GM12878 (cell line): ENCODE data around the gene CATSPERD. TPM values are rescaled to one million over a fixed set of nuclear protein-coding genes. Genes with fewer than 3 reads are reported as not detected.

Source experiments
- BHLHE40 ChIP-seq, 2 experiments: fragments of 450-650 bp in 1 of 2; IDR thresholded peaks; 2 replicates each; pipeline ENCODE4 v1.6.1; 2011 to 2017; ENCODE audit warnings: low read depth in 2 of 2, borderline replicate concordance in 1 of 2, improper control_type of control experiment in 1 of 2, low read length in 1 of 2, mild to moderate bottlenecking in 1 of 2
- CHD1 ChIP-seq: IDR thresholded peaks from 2 replicates; pipeline ENCODE4 v1.6.1; 2012; ENCODE audit warnings: low read depth, low read length, improper control_type of control experiment
- CREB1 ChIP-seq: IDR thresholded peaks from 2 replicates; pipeline ENCODE4 v1.6.1; 2012; ENCODE audit warnings: low read depth, mild to moderate bottlenecking, inconsistent platforms
- EGR1 ChIP-seq, 2 experiments: IDR thresholded peaks; 1 replicate in 1 of 2; 2 replicates in 1 of 2; pipeline ENCODE4 v1.6.1; 2011 to 2012; ENCODE audit warnings: low read depth in 2 of 2, low read length in 2 of 2, borderline replicate concordance in 1 of 2, mild to moderate bottlenecking in 1 of 2, moderate library complexity in 1 of 2
- IRF3 ChIP-seq: fragments of 450-650 bp; IDR thresholded peaks from 2 replicates; pipeline ENCODE4 v1.6.1; 2014; ENCODE audit warnings: mild to moderate bottlenecking
- MEF2A ChIP-seq: IDR thresholded peaks from 2 replicates; pipeline ENCODE4 v1.6.1; 2011; ENCODE audit warnings: low read depth, mild to moderate bottlenecking, low read length, moderate library complexity; ENCODE audit not compliant: insufficient read depth
- MLLT1 ChIP-seq: fragments of 450-650 bp; IDR thresholded peaks from 2 replicates; pipeline ENCODE4 v1.6.1; 2016; ENCODE audit warnings: mild to moderate bottlenecking
- MXI1 ChIP-seq: fragments of 150-350 bp; IDR thresholded peaks from 2 replicates; pipeline ENCODE4 v1.6.1; 2011; ENCODE audit warnings: low read depth, mild to moderate bottlenecking, inconsistent platforms, low read length, improper control_type of control experiment
- NBN ChIP-seq: fragments of 450-650 bp; IDR thresholded peaks from 2 replicates; pipeline ENCODE4 v1.6.1; 2016
- PKNOX1 ChIP-seq: fragments of 450-650 bp; IDR thresholded peaks from 2 replicates; pipeline ENCODE4 v1.6.1; 2016; ENCODE audit warnings: mild to moderate bottlenecking
- POLR2A ChIP-seq: IDR thresholded peaks from 2 replicates; pipeline ENCODE4 v1.6.1; 2011; ENCODE audit warnings: low read depth, mild to moderate bottlenecking, low read length
- RAD21 ChIP-seq: IDR thresholded peaks from 2 replicates; pipeline ENCODE4 v1.6.1; 2011; ENCODE audit warnings: mild to moderate bottlenecking, low read depth, low read length, moderate library complexity; ENCODE audit not compliant: insufficient read depth
- RELB ChIP-seq: fragments of 450-650 bp; IDR thresholded peaks from 2 replicates; pipeline ENCODE4 v1.6.1; 2017; ENCODE audit warnings: low read depth, mild to moderate bottlenecking, moderate library complexity
- SP1 ChIP-seq: IDR thresholded peaks from one replicate; pipeline ENCODE4 v1.6.1; 2011; ENCODE audit warnings: low read depth, low read length
- STAT3 ChIP-seq: IDR thresholded peaks from 2 replicates; pipeline ENCODE4 v1.6.1; 2011; ENCODE audit warnings: low read depth, low read length, improper control_type of control experiment
- YY1 ChIP-seq: IDR thresholded peaks from 2 replicates; pipeline ENCODE4 v1.6.1; 2011; ENCODE audit warnings: low read depth, mild to moderate bottlenecking, low read length
- ZSCAN29 ChIP-seq: fragments of 450-650 bp; IDR thresholded peaks from 2 replicates; pipeline ENCODE4 v1.6.1; 2017; ENCODE audit warnings: mild to moderate bottlenecking, moderate library complexity
- polyA plus RNA-seq, 11 experiments: library from polyadenylated mRNA; depleted of rRNA in 4 of 11; unstranded in 6 of 11; stranded (reverse) in 5 of 11; fragments of >200 nt; fragmentation: Nextera tagmentation in 4 of 11; fragmentation: Illumina TruSeq in 1 of 11; extraction: Ambion mirVana in 4 of 11; extraction: Trizol in 1 of 11; gene quantifications; 1 replicate in 1 of 11; 2 replicates in 10 of 11; pipeline versions ENCODE4 v1.2.1 to v1.2.3, GENCODE V29; 2011 to 2016; ENCODE audit warnings: inconsistent platforms in 2 of 11, missing spikeins in 2 of 11, low read depth in 1 of 11
- total RNA-seq, 4 experiments: library from RNA; depleted of rRNA in 3 of 4; stranded (reverse); fragments of >200 nt in 3 of 4; fragmentation: Illumina TruSeq in 1 of 4; extraction: Trizol in 1 of 4; gene quantifications; 2 replicates each; pipeline versions ENCODE4 v1.2.1 to v1.2.3, GENCODE V29; 2013 to 2021
- TF ChIP-seq, protein P1 (sequence below): IDR thresholded peaks from 2 replicates; pipeline ENCODE4 v1.6.1; 2011; ENCODE audit warnings: mild to moderate bottlenecking, low read depth, low read length, moderate library complexity; ENCODE audit not compliant: insufficient replicate concordance

CATSPERD gene
- total and polyA plus RNA-seq, 10 of the 15 experiments (the other 5 are each of a cell fraction or from before 2014, with no cell fraction given) = 0.02 to 0.38 (median 0.11) TPM; not detected in 5

- TF ChIP-seq RELB = peak; percentile 42; the same call in 1 of the 2 replicates
- TF ChIP-seq BHLHE40 (IDR thresholded peaks at IDR 0.05; ENCODE audit: borderline replicate concordance in 1 of 2, low read depth in 2 of 2, low read length in 1 of 2) = peak; percentile 25 to 88; a peak in 3 of 4 replicates
- TF ChIP-seq ZSCAN29 = no peak
- peak; percentile 30; the same call in 1 of the 2 replicates for TF ChIP-seq MXI1
- no peak for TF ChIP-seq IRF3
- TF ChIP-seq POLR2A = peak; percentile 60; the same call in 1 of the 2 replicates
- TF ChIP-seq STAT3 = no peak
- peak; percentile 75 for TF ChIP-seq SP1
- TF ChIP-seq YY1 = 0 out of 2 replicates have a peak, but pooled peaks have one; percentile 40
- peak; percentile 89 for TF ChIP-seq PKNOX1
- no peak for TF ChIP-seq MLLT1
- TF ChIP-seq CREB1 = peak; percentile 94
- 0 out of 2 replicates have a peak, but pooled peaks have one; percentile 18 for TF ChIP-seq NBN
- no peak for TF ChIP-seq MEF2A
- TF ChIP-seq EGR1 (IDR thresholded peaks at IDR 0.05; ENCODE audit: borderline replicate concordance in 1 of 2, low read depth in 2 of 2, low read length in 2 of 2) = peak in 1 of 2 experiments; percentile 62; a peak in 1 of 3 replicates
- peak; percentile 42; the same call in 1 of the 2 replicates for TF ChIP-seq RAD21
- TF ChIP-seq, protein P1, sequence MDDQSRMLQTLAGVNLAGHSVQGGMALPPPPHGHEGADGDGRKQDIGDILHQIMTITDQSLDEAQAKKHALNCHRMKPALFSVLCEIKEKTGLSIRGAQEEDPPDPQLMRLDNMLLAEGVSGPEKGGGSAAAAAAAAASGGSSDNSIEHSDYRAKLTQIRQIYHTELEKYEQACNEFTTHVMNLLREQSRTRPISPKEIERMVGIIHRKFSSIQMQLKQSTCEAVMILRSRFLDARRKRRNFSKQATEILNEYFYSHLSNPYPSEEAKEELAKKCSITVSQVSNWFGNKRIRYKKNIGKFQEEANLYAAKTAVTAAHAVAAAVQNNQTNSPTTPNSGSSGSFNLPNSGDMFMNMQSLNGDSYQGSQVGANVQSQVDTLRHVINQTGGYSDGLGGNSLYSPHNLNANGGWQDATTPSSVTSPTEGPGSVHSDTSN = peak; percentile 49
- TF ChIP-seq CHD1 = no peak
- TF ChIP-seq, all 136 proteins: peak for 19
Observed at GRCh38 chr19:5686647-5687359, 33.6 kb upstream of the CATSPERD start (continued).
